ENCODE results near the gene HBZ.
"Not testable (repeated sequence)": the region's sequence is repeated elsewhere in the genome, so short reads cannot be mapped to it uniquely, and the experiment has no call there.

Gene HBZ

GRCh38 chr16:159136-159849 is 6.8 kb downstream of the HBZ start:
- no peak overlapping the region for H4K8ac ChIP-seq (ENCODE audit: low read depth, low read length)
- H3K27ac ChIP-seq (ENCODE audit: low read depth, low read length) = no peak overlapping the region
- no peaks in the 10 kb centered on the region for H3K36me3 ChIP-seq (ENCODE audit: control insufficient read depth, insufficient read depth, low read length)
- H3K27me3 ChIP-seq (ENCODE audit: insufficient read depth, low read length, poor library complexity) = peaks cover 7% of the 10 kb centered on the region
- no peak overlapping the region for H3K4me3 ChIP-seq (ENCODE audit: low read length)
- DNase-seq = no peak
- no peak overlapping the region for H3K9ac ChIP-seq (ENCODE audit: low read length)
- H3K4me2 ChIP-seq (ENCODE audit: low read length) = no peak overlapping the region
- no peak overlapping the region for H3K23ac ChIP-seq (ENCODE audit: low read length)
- no CpG with 5 or more reads among the region's 6 CpGs for WGBS (ENCODE audit: extremely low coverage, insufficient coverage, low lambda C conversion rate)
- no peaks in the 10 kb centered on the region for H3K79me2 ChIP-seq (ENCODE audit: control insufficient read depth, insufficient read depth, low read length)
- no peak overlapping the region for H2BK120ac ChIP-seq (ENCODE audit: low read depth, low read length)
- no peak overlapping the region for H3K4ac ChIP-seq (ENCODE audit: low read depth, low read length)
- H2BK15ac ChIP-seq (replicated peaks; ENCODE audit: low read depth) = no peak overlapping the region
- H2BK5ac ChIP-seq (ENCODE audit: low read length) = no peak overlapping the region
- no peak overlapping the region for H4K5ac ChIP-seq (ENCODE audit: low read length)
- no peak overlapping the region for H3K56ac ChIP-seq (ENCODE audit: low read length)
- H2AK5ac ChIP-seq (ENCODE audit: low read length) = no peak overlapping the region
- H3K4me1 ChIP-seq (ENCODE audit: control insufficient read depth, low read depth, low read length) = no peaks in the 10 kb centered on the region
- H3K18ac ChIP-seq (ENCODE audit: low read length) = no peak overlapping the region
- no peaks in the 10 kb centered on the region for H3K79me1 ChIP-seq (ENCODE audit: low read length)

DNA sequence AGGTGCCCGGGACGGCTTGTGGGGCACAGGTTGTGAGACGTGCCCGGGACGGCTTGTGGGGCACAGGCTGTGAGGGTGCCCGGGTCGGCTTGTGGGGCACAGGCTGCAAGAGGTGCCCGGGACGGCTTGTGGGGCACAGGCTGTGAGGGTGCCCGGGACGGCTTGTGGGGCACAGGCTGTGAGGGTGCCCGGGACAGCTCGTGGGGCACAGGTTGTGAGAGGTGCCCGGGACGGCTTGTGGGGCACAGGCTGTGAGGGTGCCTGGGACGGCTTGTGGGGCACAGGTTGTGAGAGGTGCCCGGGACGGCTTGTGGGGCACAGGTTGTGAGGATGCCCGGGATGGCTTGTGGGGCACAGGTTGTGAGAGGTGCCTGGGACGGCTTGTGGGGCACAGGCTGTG is 7.8 kb downstream of the HBZ start:
- H3K4ac ChIP-seq (ENCODE audit: low read depth, low read length); H3K27me3 ChIP-seq (ENCODE audit: insufficient read depth, low read length, poor library complexity); H3K4me2 ChIP-seq (ENCODE audit: low read length); H4K8ac ChIP-seq (ENCODE audit: low read depth, low read length); H3K56ac ChIP-seq (ENCODE audit: low read length); H3K18ac ChIP-seq (ENCODE audit: low read length); H2AK5ac ChIP-seq (ENCODE audit: low read length); H4K5ac ChIP-seq (ENCODE audit: low read length); H3K79me1 ChIP-seq (ENCODE audit: low read length); H3K4me3 ChIP-seq (ENCODE audit: low read length); H3K27ac ChIP-seq (ENCODE audit: low read depth, low read length); DNase-seq; H3K4me1 ChIP-seq (ENCODE audit: control insufficient read depth, low read depth, low read length); H2BK5ac ChIP-seq (ENCODE audit: low read length); H3K9ac ChIP-seq (ENCODE audit: low read length); H3K36me3 ChIP-seq (ENCODE audit: control insufficient read depth, insufficient read depth, low read length); H3K79me2 ChIP-seq (ENCODE audit: control insufficient read depth, insufficient read depth, low read length); H3K23ac ChIP-seq (ENCODE audit: low read length); H2BK15ac ChIP-seq (replicated peaks; ENCODE audit: low read depth); H2BK120ac ChIP-seq (ENCODE audit: low read depth, low read length): not testable (repeated sequence)
- no CpG with 5 or more reads among the region's 20 CpGs for WGBS (ENCODE audit: extremely low coverage, insufficient coverage, low lambda C conversion rate)

- DNase-seq = no peak
- WGBS (ENCODE audit: extremely low coverage, insufficient coverage, low lambda C conversion rate) = no CpG with 5 or more reads among the region's 18 CpGs
- no peak overlapping the region for H2BK5ac ChIP-seq (ENCODE audit: low read length)
Measured at GRCh38 chr16:160691-161190, 8.3 kb downstream of the HBZ start.

GRCh38 chr16:162271-162991 is 10.0 kb downstream of the HBZ start:
- Histone ChIP-seq H3K27me3 (ENCODE audit: insufficient read depth, low read length, poor library complexity) (peaks cover 23% of the 10 kb centered on the region), H2BK120ac (ENCODE audit: low read depth, low read length) (no peak overlapping the region), H3K4me3 (ENCODE audit: low read length) (no peak overlapping the region), H3K4me1 (ENCODE audit: control insufficient read depth, low read depth, low read length) (no peaks in the 10 kb centered on the region), H3K79me2 (ENCODE audit: control insufficient read depth, insufficient read depth, low read length) (no peaks in the 10 kb centered on the region), H3K79me1 (ENCODE audit: low read length) (no peaks in the 10 kb centered on the region), H3K56ac (ENCODE audit: low read length) (no peak overlapping the region), H2BK15ac (replicated peaks; ENCODE audit: low read depth) (no peak overlapping the region), H3K4me2 (ENCODE audit: low read length) (no peak overlapping the region), H2AK5ac (ENCODE audit: low read length) (no peak overlapping the region), H4K5ac (ENCODE audit: low read length) (no peak overlapping the region), H4K8ac (ENCODE audit: low read depth, low read length) (no peak overlapping the region), H3K9ac (ENCODE audit: low read length) (no peak overlapping the region), H3K36me3 (ENCODE audit: control insufficient read depth, insufficient read depth, low read length) (no peaks in the 10 kb centered on the region), H3K27ac (ENCODE audit: low read depth, low read length) (no peak overlapping the region), H2BK5ac (ENCODE audit: low read length) (no peak overlapping the region), H3K4ac (ENCODE audit: low read depth, low read length) (no peak overlapping the region), H3K23ac (ENCODE audit: low read length) (no peak overlapping the region), H3K18ac (ENCODE audit: low read length) (no peak overlapping the region)
- 100% methylated on average over 1 of the region's 13 CpGs for WGBS (ENCODE audit: extremely low coverage, insufficient coverage, low lambda C conversion rate)
- no peak for DNase-seq

More at GRCh38 chr16:160691-161190, 8.3 kb downstream of the HBZ start:
- peaks cover 6% of the 10 kb centered on the region for H3K27me3 ChIP-seq (ENCODE audit: insufficient read depth, low read length, poor library complexity)
- no peaks in the 10 kb centered on the region for H3K4me1 ChIP-seq (ENCODE audit: control insufficient read depth, low read depth, low read length)
- H3K23ac ChIP-seq (ENCODE audit: low read length) = no peak overlapping the region
- no peaks in the 10 kb centered on the region for H3K79me1 ChIP-seq (ENCODE audit: low read length)
- no peak overlapping the region for H3K18ac ChIP-seq (ENCODE audit: low read length)
- no peak overlapping the region for H3K27ac ChIP-seq (ENCODE audit: low read depth, low read length)
- no peak overlapping the region for H3K9ac ChIP-seq (ENCODE audit: low read length)
- H3K56ac ChIP-seq (ENCODE audit: low read length) = no peak overlapping the region
- no peak overlapping the region for H2AK5ac ChIP-seq (ENCODE audit: low read length)
- H4K8ac ChIP-seq (ENCODE audit: low read depth, low read length) = no peak overlapping the region
- no peak overlapping the region for H2BK15ac ChIP-seq (replicated peaks; ENCODE audit: low read depth)
- no peak overlapping the region for H3K4ac ChIP-seq (ENCODE audit: low read depth, low read length)
- H3K36me3 ChIP-seq (ENCODE audit: control insufficient read depth, insufficient read depth, low read length) = no peaks in the 10 kb centered on the region
- H4K5ac ChIP-seq (ENCODE audit: low read length) = no peak overlapping the region
- no peak overlapping the region for H2BK120ac ChIP-seq (ENCODE audit: low read depth, low read length)
- no peaks in the 10 kb centered on the region for H3K79me2 ChIP-seq (ENCODE audit: control insufficient read depth, insufficient read depth, low read length)
- H3K4me3 ChIP-seq (ENCODE audit: low read length) = no peak overlapping the region
- H3K4me2 ChIP-seq (ENCODE audit: low read length) = no peak overlapping the region

GRCh38 chr16:163139-163538 is 10.7 kb downstream of the HBZ start:
- not testable (repeated sequence) for H3K4me1 ChIP-seq (ENCODE audit: control insufficient read depth, low read depth, low read length); H3K9ac ChIP-seq (ENCODE audit: low read length); H4K8ac ChIP-seq (ENCODE audit: low read depth, low read length); H3K4me3 ChIP-seq (ENCODE audit: low read length); H3K18ac ChIP-seq (ENCODE audit: low read length); H3K36me3 ChIP-seq (ENCODE audit: control insufficient read depth, insufficient read depth, low read length); H3K4ac ChIP-seq (ENCODE audit: low read depth, low read length); H4K5ac ChIP-seq (ENCODE audit: low read length); H3K79me1 ChIP-seq (ENCODE audit: low read length); H2BK5ac ChIP-seq (ENCODE audit: low read length); H2BK15ac ChIP-seq (replicated peaks; ENCODE audit: low read depth); H2AK5ac ChIP-seq (ENCODE audit: low read length); H3K27ac ChIP-seq (ENCODE audit: low read depth, low read length); H3K56ac ChIP-seq (ENCODE audit: low read length); DNase-seq; H3K4me2 ChIP-seq (ENCODE audit: low read length); H2BK120ac ChIP-seq (ENCODE audit: low read depth, low read length); H3K23ac ChIP-seq (ENCODE audit: low read length); H3K79me2 ChIP-seq (ENCODE audit: control insufficient read depth, insufficient read depth, low read length)
- peaks cover 27% of the 10 kb centered on the region for H3K27me3 ChIP-seq (ENCODE audit: insufficient read depth, low read length, poor library complexity)
- no CpG with 5 or more reads among the region's 10 CpGs for whole genome bisulfite sequencing (ENCODE audit: extremely low coverage, insufficient coverage, low lambda C conversion rate)
